NCI-H2107 (cell line): ENCODE results near the gene PRSS27.

Source experiments
- DNase-seq: peaks from one replicate; lab custom pipeline; 2025; lab: John Stamatoyannopoulos, UW

The PRSS27 gene

GRCh38 chr16:2751577-2752034 is 31.6 kb upstream of the PRSS27 start:
- DNase-seq = no peak

DNA sequence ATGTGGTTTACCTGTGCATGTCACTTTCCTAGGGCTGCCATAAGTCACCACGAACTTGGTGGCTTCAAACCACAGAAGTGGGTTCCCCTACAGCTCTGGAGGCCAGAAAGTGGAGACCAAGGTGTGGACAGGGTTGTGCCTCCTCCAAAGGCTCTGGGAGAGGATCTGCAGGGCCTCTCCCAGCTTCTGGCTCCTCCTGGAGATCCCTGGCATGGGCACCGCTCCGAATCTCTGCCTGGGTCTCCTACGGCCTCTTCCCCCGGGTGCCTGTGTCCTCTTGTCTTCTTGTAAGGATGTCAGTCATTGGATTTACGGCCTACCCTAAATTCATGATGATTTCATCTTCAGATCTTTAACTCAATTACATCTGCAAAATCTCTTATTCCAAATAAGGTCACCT is 29.9 kb upstream of the PRSS27 start:
- DNase-seq = no peak

GRCh38 chr16:2749476-2749875 is 29.5 kb upstream of the PRSS27 start:
- DNase-seq = no peak

DNA sequence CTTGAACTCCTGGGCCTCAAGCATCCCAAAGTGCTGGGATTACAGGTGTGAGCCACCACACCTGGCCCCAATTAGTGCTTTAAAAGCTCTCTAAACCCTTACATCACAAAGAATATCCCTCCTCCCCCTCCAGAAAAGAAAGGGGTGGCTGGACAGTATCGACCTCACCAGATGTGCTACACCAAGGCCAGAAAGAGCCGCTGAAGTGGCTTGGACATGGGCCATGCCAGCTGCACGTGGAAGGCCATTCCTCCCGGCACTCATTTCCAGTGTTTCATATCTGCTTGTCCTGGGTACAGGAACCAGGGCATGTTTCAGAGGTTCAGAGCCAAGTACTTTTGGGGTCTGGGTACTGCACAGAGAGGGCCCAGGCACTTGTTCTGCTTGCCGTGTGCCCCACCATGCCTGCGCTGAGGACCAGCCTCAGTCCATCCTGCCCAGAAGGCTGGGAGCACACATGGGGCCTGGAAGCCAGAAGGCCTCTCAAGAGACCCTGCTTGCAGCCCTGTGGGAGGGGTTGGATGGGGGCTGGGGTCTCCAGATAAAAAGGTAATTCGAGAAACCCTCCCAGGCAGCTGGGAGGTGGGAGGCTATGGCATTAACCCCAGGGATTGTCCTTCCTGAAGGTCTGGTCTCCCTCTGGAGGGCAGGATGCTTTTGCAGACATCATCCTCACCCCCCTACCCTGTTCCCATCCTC is 28.9 kb upstream of the PRSS27 start:
- no peak for DNase-seq

DNA sequence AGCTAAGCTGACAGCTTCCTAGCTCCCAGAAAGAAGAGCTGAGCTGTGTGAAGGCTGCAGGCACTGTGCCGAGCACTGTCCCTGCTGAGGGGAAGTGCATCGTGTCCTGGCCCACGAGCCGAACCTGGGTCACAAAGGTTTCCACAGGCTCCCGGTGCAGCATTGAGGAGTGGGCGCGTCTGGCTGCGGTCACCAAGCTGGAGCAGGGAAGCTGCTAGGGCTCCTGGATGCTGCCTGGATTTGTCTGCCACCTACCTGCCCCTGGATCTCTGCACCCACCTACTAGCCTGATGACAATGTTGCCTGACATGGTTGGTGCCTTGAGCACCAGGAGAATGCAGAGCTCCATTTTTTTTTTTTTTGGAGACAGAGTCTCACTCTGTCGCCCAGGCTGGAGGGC is 25.9 kb upstream of the PRSS27 start:
- no peak for DNase-seq

DNA sequence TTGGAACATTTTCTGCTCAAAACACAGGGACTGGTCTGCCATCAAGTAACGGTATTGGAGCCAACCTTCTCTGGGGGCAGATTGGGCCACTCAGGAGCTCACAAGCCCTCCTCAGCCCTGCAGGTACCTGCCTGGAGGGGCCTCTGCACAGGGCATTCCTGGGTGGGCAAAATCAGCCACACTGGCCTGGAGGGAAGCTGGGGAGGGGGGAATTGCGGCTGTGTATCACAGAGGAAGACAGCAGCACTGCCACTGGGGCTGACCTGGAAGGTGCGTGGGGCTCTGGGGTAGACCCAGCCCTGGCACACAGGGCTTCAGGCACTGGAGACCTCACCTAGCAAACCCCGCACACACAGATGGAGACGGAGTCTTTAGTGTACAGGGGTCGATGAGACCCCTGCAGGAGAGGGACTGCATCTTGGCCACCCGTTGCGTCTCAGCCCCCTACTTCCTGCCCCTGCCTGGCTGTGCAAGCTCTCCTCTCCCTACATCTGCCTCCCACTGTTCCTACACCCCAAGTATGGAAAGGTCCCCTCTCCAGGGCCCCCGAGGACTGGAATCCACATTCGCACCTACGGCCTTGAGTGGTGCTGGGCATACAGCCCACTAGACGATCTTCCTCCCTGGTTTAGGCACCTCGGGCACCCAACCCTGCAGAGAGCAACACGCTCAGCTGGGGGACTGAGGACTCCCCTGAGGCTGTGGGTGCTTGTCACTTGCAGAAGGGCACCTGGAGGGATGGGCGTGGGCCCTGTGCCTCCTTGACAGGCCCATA is 25.3 kb upstream of the PRSS27 start:
- DNase-seq = no peak

DNA sequence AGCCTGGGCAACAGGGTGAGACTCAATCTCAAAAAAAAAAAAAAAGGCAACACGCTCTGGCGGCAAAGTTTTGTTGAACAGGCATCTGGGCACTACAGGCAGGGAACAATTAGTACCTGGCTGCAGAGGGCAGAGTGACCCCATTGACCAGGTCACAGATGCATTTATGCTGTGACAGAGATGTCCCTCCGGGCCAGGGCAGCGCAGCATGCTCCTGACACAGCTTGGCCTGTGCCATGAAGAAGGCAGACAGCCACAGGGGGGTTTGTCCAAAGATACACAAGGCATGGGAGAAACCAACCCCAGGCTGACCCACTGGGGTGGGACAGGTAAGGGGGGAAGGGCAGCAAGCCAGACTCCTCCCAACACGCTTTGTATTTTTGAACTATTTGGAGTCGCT is 24.7 kb upstream of the PRSS27 start:
- DNase-seq = no peak

- no peak for DNase-seq
These were observed 23.2 kb upstream of the PRSS27 start for GRCh38 chr16:2743007-2743810.

DNA sequence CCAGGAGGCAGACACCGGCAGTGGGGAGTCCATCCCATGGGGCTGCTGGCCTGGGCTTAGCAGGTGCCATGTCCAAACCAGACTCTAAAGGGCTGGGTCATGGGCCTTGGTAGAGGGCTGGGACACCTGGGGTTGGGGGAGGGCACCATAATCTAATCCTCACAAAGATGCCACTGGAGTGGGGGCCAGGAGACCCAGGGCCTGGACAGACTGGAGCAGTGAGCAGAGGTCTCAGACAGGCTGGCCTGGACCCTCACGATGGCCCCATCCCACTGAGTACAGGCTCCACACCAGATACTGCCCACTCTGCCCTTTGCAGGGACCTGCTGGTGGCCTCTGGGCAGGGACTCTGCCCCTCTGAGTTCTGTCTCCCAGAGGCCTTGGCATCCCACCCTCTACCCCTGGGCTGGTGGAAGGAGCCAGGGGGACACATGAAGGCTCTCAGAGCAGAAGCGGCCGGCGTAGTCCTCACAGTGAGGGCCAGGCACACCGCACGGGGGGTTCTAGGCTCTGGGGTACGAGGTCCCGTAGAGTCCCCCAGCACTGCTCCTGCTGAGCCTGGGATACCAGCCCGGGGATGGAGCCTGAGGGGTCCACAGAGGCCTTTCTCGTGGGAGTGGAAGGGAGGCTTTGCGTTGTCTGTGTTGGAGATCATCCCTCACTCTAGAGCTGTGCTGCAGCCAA is 22.4 kb upstream of the PRSS27 start:
- no peak for DNase-seq

- DNase-seq = no peak
These were observed 21.1 kb upstream of the PRSS27 start for GRCh38 chr16:2741168-2741567.

GRCh38 chr16:2740476-2740875 is 20.5 kb upstream of the PRSS27 start:
- DNase-seq = no peak

GRCh38 chr16:2739625-2740430 is 19.8 kb upstream of the PRSS27 start:
- no peak for DNase-seq

DNA sequence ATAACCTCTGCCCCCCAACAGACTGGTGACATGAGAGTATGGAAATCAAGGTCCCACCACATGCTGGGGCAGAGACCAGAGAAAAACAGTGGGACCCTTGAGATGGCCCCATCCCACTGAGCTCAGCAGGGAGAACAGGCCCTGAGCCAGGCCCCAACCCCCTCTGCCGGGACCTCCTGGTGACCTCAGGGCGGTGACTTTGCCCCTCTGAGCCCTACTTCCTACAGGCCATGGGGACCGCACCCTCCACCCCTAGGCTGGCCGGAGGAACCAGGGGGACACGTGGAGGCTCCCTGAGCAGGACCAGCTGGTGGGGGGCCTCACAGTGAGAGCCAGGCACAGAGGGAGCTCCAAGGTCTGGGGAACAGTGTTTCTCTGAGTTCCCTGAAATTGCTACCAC is 18.6 kb upstream of the PRSS27 start:
- no peak for DNase-seq

GRCh38 chr16:2737895-2738418 is 17.9 kb upstream of the PRSS27 start:
- no peak for DNase-seq

- DNase-seq = no peak
These were observed 17.2 kb upstream of the PRSS27 start for GRCh38 chr16:2737238-2737605.

- DNase-seq = no peak
These were observed 16.6 kb upstream of the PRSS27 start for GRCh38 chr16:2736476-2737237.

DNA sequence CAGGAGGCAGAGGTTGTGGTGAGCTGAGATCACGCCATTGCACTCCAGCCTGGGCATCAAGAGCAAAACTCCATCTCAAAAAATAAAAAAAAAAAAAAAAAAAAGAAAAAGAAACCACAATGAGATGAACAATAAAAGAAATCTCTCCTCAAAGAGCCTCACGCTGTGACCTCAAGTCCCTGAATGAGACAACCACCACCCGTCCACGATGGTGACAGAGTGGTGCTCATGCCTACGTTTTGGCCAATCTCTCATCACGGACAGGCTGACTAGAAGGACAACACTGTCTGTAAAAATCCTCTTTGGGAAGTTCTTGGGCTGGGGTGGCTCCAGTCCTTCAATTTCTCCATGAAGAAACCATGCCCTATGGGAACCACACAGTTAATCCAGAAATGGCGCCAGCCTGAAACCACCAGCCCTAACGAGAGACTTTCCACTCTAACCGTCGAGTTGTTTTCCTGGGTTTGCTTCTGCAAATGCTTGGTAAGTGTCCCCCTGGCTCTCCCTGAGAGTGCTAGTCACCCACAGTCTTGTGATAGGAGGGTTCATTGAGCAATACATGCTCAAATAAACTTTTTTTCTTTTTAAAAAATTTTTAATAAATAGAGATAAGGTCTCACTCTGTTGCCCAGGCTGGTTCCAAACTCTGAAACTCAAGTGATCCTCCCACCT is 15.0 kb upstream of the PRSS27 start:
- no peak for DNase-seq

DNA sequence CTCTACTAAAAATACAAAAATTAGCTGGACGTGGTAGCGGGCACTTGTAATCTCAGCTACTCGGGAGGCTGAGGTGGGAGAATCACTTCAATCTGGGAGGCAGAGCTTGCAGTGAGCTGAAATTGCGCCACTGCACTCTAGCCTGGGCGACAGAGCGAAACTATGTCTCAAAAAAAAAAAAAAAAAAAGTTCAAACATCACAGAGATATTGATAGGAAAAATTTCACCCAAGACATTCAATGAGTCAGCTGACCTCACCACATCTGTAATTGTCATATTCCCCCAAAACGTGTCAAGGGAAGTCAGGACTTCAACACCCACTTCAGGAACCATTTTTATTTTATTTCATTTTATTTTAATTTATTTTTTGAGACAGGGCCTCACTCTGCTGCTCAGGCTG is 8.0 kb upstream of the PRSS27 start:
- DNase-seq = no peak

- DNase-seq = no peak
These were observed 6.9 kb upstream of the PRSS27 start for GRCh38 chr16:2726923-2727322.

- DNase-seq = no peak
These were observed 4.9 kb upstream of the PRSS27 start for GRCh38 chr16:2724816-2725348.
